GM18861 (cell line): ENCODE results near the gene TMEM82.
A peak's percentile ranks its signal among the peaks of the same experiment; 100 is the strongest.

Source experiments
- ATAC-seq: cut with Tn5 transposase; IDR thresholded peaks from one replicate; pipeline ENCODE4 v1.9.1; 2021; ENCODE audit not compliant: unreplicated experiment

TMEM82 gene

GRCh38 chr1:15735304-15736037 lies 6.8 kb upstream of the TMEM82 start:
- ATAC-seq, result no peak

DNA sequence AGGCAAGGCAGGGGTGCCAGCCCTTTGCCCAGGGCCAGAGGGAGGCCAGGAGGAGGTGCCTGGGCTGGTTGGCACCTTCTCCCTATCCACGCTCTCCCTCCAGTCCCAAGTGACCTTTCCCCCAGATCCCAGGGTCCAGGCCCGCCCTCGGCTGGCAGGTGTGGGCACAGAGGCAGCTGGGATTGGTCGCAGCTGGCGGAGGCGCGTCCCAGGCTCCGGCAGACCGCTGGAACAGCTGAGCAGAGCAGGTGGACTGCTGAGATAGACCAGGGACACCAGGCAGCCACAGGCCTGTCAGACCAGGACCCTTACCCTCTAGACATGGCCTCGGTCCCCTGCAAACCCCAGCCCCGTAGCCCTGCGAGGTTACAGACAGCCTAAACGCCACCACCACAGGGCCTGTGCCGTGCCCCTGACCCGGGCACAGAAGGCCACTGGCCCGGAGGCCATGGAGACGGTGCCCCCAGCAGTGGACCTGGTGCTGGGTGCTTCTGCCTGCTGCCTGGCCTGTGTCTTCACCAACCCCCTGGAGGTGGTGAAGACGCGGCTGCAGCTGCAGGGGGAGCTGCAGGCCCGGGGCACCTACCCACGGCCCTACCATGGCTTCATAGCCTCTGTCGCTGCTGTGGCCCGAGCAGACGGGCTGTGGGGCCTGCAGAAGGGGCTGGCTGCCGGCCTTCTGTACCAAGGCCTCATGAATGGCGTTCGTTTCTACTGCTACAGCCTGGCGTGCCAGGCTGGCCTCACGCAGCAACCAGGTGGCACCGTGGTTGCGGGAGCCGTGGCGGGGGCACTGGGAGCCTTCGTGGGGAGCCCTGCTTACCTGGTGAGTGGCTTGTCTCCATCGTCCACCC lies 6.0 kb upstream of the TMEM82 start, which contains the start of gene SLC25A34:
SLC25A34 (plus strand) TSS at position 221 of the 854 bp plus-strand sequence; CDS start at position 449, 228 bp downstream.
- ATAC-seq, result no peak

DNA sequence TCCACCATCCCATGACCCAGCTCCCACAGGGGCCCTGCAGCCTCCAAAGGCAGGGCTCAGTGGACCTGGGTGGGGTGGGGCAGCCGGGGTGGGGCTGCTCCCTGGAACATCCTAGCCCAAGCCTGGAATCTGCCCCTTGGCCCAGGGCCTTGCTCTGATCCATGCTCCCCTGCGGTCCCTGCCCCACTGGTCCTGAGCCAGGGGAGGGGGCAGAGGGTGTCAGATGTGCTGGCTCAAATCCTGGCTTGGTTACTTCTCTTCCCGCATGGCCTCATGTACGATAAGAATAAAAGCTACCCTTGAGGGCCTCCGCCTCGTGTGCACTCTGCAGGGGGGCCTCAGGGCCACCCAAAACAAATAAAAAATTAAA lies 5.4 kb upstream of the TMEM82 start:
- ATAC-seq, result no peak

- no peak for ATAC-seq
Observed at GRCh38 chr1:15737324-15738319, 4.7 kb upstream of the TMEM82 start.

- no peak for ATAC-seq
Observed at GRCh38 chr1:15738416-15739113, 3.7 kb upstream of the TMEM82 start.

DNA sequence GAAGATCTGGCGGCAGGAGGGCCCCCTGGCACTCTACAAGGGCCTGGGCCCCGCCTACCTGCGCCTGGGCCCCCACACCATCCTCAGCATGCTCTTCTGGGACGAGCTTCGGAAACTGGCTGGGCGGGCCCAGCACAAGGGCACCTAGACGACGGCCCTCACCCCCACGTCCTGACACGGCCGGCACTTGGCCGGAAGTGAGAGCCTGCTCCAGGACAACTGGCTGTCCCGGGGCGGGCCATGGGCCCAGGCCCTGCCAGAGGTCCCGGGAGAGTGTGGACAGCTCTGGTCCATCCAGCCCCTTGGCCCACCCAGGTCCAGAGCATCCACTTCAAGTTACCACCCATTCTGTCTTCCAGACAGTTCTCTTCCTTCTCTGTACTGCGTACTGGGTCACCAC lies 3.0 kb upstream of the TMEM82 start:
- ATAC-seq, result no peak

GRCh38 chr1:15739745-15740144 lies 2.6 kb upstream of the TMEM82 start:
- no peak for ATAC-seq

- peak; percentile 48 for ATAC-seq
Observed at GRCh38 chr1:15740924-15741850, 1.1 kb upstream of the TMEM82 start.

DNA sequence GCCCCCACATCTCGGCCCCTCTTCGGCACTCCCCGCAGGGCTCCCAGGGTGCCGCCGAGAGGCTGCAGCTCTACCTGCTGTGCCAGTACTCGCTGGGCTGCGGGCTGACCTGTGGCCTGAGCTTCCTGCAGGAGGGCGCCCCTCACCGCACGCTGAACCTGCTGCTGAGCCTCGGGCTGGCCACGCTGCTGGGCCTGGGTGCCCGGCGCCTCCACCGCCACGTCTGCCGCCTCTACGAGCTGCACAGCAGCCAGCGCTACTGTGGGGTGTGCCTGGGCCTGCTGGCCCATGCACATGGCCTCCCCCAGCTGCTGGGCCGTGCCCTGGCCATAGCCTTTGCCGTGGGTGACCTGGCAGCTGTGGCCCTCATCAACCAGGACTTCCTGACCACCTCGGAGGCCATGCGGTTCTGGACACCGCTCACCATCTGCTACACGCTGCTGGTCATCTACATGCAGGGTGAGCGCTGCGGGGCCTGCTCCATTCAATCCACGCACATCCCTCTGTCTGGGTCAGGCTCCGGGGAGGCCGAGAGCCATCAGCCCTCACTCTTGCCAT lies 1.9 kb downstream of the TMEM82 start:
- ATAC-seq, result no peak

- ATAC-seq, result no peak
Observed at GRCh38 chr1:15747378-15747777, 5.1 kb downstream of the TMEM82 start.

- no peak for ATAC-seq
Observed at GRCh38 chr1:15748264-15748663, 6.0 kb downstream of the TMEM82 start.

DNA sequence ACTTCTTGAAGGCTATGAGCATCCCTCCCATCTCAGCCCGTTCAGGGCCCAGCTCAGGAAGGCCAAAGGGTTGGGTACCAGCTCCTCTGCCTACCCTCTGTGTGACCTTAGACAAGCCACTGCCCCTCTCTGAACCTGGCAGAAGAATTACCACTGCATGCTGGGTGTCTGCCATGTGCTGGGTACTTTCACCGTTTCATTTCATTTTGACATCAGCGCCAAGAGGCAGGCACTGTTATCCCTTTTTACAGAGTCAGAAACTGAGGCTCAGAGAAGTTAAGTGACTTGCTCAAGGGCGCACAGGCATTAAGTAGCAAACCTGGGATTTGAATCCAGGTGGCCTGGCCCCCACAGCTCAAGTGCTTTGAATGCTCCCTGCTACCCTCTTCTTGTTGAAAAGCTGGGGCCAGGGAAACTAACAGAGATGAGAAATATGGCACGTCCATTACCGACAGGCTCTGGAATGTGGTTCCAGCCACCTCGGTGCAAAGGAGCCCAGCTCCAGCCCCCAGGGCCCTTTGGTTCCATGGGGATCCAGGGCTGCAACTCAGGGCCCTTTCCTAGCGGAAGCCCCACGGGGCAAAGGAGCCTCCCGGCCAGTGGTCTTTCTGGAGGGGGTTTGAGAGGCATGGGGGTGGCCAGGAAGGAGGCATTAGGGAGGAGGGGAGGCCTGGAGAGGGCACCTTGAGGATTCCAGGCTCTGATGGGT lies 6.5 kb downstream of the TMEM82 start:
- no peak for ATAC-seq

DNA sequence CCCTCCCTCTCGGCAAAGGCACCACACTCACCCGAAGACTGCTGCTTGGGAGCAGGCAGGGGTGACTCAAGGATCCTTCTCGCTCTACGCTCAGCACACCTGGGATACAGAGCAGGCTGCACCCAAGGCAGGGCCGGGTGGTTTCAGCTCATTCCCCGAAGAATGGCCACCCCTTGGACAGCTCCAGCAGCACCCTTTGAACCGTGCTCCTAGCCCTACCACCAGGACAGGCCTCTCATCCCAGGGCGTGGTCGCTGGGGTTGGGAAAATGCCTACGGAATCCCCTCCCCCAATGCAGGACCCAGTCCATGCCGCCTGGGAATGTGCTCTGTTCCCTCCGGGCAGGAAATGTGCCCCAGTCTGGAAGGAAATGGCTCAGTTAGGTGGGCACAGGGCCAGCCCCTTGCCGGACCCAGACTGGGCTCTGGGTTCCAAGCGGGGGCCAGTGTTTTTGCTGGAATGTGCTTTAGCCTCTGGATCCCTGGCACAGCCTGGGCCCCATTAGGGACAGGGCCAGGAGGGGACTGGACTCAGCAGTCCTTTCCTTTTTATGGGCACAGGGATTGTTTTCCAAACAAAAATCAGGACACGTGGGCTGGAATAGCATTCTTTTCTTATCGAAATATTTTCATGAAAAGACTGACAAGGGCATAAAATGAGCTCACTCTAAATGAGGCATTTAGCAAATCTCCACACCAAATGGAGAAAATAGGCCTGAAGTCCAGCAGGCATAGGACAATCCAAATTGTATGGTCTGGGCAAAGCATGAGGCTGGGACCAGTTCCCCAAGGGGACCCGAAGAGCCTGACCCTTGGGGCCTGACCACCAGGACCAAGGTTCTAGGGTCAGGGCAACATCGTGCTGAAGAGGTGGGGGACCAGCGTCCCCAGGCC lies 7.3 kb downstream of the TMEM82 start:
- no peak for ATAC-seq

DNA sequence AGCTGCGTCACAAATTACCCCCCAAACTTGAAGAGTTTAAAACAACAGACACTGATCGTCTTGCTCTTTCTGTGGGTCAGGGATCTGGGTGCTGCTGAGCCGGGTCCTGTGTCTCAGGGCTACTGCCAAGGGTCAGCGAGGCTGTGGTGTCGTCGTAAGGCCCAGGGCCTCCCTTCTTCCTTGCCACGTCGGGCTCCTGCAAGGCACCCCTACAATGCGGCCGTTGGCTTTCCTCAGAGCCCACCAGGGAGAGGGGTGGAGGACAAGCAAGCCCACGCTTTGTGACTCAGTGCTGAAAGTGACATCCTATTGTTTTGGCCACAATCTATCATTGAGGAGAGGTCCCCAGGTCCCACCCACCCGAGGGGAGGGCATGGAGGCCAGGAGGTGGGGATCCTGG lies 8.6 kb downstream of the TMEM82 start:
- no peak for ATAC-seq

DNA sequence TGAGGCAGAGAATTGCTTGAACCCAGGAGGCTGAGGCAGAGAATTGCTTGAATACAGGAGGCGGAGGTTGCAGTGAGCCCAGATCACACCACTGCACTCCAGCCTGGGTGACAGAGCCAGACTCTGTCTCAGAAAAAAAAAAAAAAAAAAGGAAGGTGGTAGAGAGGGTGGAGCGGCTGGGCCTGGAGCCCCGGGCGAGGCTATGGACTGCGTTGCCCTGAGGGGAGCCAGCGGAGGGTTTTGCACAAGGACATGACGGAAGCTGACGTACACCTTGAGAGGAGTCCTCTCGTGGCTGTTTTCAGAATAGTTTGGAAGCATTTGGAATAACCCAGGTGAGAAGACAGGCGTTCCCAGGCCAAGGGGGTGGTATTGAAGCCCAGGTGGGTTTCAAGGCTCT lies 9.4 kb downstream of the TMEM82 start:
- ATAC-seq, result no peak

DNA sequence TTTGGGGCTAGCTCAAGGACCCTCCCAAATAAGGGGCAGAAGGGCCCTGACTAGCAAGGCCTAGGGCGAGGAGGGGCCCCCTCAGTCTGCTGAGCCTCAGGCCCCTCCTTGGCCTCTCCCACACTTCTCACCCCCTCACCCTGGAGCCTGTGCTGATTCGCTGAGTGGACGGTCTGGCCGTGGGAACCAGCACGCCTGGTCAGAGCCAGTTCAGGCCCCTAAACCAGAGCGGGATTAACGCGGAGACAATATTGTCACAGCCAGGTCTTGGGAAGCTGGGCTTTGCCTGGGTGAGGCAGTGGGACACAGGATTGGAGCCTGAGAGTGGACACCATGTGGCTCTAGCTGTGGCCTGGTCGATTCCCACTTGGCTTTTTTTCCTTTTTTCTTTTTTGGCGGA lies 11.5 kb downstream of the TMEM82 start:
- no peak for ATAC-seq

- ATAC-seq, result no peak
Observed at GRCh38 chr1:15755021-15755645, 12.8 kb downstream of the TMEM82 start.
